D341Med (cell line): ENCODE results near the gene KRT84.
A peak's percentile ranks its signal among the peaks of the same experiment; 100 is the strongest.
"Not testable (repeated sequence)": the region's sequence is repeated elsewhere in the genome, so short reads cannot be mapped to it uniquely, and the experiment has no call there.

Experiments
- DNase-seq: peaks from one replicate; pipeline ENCODE4 v3.0.0; 2012; ENCODE audit warnings: low spot score

Gene KRT84

DNA sequence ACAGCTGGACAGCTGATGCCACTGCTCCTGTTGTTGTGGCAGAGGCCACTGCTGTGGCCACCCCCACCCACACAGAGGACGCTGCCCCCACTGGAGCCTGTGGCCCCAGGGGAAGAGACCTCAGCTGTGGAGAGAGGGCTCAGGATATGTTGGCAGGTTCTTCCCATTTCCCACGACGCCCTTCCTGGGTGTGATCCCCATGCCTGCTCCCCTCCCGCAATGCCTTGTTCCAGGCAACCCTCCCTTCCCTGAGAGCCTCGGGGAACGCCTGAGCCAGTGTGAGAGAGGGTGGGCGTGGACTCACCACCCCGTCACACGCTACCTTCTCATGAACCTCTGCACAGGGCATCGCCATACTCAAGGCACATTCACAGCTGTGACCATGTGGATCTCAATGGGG lies 26.4 kb upstream of the KRT84 start:
- DNase-seq = no peak

- DNase-seq = not testable (repeated sequence)
Observed at GRCh38 chr12:52410589-52411248, 25.3 kb upstream of the KRT84 start.

DNA sequence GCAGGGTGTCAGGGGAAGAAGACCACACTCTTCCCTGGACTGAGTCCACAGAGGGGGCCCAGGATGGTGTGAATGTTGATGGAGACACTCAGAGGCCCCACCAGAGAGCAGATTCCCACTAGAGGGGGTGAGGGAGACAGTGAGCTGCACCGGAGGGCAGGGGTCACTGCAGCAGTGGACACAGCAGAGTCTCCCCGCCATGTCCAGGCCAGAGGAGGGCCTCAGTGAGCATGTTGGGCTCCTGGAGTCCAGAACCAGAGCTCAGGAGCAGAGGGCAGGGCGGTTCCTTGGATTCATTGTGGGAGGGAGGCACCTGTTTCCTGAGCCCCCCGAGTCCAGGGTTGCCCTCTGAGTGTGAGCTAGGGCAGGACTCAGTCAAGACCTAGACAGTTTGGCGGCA lies 22.5 kb upstream of the KRT84 start:
- no peak for DNase-seq

- DNase-seq = no peak
Observed at GRCh38 chr12:52405922-52406385, 20.5 kb upstream of the KRT84 start, which contains the start of gene KRT82. TSS of gene KRT82 (minus strand) at chr12:52406335. CDS start at chr12:52406277, 58 bp downstream.

GRCh38 chr12:52404951-52405350 lies 19.5 kb upstream of the KRT84 start:
- DNase-seq = no peak

GRCh38 chr12:52403561-52403960 lies 18.1 kb upstream of the KRT84 start:
- no peak for DNase-seq

DNA sequence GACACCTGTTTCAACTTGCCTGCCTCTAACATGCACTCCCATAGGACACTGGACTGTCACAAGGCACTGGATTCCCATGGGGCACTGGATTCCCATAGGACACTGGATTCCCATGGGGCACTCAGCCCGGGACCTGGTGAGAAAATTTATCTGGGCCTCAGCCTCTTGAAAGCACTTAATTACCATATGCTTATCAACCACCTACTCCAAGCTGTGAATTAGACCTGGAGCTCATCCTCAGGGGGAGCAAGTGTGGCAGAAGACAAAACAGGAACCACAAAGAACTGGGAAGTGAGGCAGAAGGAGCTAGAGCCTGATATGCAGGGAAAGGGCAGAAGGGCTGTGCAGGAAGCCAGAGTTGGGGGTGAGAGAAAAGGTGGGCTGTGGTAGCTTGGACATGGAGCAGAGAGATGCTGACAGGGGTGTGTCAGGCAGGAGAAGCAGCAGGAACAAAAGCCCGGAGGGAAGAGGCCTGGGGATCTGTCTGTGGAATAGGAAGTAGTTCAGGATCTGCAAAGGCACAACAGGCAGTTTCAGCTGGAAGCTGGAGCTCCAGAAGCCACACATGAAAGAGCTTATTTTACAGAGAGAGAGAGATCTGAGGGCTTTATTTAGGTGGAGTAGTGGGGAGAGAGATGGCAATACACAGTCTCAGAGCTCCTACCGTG lies 17.6 kb upstream of the KRT84 start:
- DNase-seq = no peak

DNA sequence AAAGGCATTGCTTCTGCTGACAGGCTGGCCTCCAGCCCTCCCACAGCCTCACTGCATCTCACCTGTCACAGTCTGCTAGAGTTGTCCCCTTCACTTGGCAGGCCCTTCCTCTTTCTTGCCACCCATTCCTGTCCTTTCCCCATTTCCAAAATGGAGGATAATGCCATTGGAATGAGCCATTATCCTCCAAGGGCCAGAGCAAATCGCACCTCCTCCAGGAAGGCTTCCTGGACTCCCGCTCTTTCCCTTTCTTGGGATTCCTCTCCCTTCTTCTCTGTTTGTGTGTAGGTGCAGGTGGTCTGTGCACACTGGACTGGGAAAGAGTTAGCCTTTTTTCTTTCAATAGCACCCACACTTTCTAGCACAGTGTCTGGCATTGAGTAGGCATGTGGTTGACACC lies 16.9 kb upstream of the KRT84 start:
- DNase-seq = no peak

DNA sequence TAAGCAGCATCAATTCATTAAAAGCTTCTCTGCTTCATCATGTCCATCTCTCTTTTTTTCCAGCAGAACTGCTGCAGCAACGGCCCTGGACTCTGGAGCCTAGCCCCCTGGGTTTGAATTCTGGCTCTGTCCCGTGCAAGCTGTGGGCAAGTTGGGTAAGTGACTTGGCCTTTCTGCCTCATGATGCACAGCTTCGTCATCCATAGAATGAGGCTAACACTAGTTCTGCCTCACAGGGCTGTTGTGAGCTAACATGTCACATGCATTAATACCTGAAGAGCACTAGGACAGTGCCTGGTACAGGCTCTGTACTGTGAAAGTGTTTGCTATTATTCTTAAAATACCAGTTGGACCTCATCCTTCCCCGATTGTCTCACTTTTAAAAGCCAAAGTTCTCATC lies 16.5 kb upstream of the KRT84 start:
- no peak for DNase-seq

GRCh38 chr12:52401526-52401925 lies 16.1 kb upstream of the KRT84 start:
- DNase-seq = no peak

GRCh38 chr12:52400906-52401305 lies 15.5 kb upstream of the KRT84 start:
- no peak for DNase-seq

GRCh38 chr12:52399756-52400155 lies 14.3 kb upstream of the KRT84 start:
- no peak for DNase-seq

- no peak for DNase-seq
Observed at GRCh38 chr12:52398176-52398575, 12.7 kb upstream of the KRT84 start.

- no peak for DNase-seq
Observed at GRCh38 chr12:52396656-52397055, 11.2 kb upstream of the KRT84 start.

DNA sequence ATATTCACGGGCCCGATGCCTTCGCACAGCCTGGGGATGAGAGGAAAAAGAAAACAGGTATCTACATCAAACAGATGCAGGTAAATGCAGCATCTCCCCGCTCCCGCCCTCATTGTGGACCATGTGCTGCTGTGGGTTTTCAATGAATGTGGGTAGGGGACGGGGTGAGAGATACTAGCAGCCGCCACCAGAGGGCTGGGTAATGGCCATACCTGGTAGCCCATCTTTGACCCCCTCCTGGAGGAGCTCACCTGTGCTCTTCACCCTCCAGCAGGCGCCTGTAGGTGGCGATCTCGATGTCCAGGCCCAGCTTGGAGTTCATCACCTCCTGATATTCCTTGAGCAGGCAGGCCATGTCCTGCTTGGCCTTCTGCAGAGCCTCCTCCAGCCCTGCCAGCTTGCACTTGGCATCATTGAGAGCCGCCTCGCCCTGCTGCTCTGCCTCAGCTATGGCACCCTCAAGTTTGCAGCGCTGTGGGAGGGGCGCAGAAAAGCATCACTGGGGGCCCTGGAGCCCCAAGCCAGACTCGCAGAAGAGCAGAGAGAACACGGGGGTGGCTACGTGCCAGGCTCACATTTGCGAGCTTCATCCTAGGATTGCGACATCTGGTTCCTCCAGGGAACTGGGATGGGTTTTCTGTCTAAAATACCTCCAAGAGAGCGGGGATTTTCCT lies 10.4 kb upstream of the KRT84 start:
- no peak for DNase-seq

DNA sequence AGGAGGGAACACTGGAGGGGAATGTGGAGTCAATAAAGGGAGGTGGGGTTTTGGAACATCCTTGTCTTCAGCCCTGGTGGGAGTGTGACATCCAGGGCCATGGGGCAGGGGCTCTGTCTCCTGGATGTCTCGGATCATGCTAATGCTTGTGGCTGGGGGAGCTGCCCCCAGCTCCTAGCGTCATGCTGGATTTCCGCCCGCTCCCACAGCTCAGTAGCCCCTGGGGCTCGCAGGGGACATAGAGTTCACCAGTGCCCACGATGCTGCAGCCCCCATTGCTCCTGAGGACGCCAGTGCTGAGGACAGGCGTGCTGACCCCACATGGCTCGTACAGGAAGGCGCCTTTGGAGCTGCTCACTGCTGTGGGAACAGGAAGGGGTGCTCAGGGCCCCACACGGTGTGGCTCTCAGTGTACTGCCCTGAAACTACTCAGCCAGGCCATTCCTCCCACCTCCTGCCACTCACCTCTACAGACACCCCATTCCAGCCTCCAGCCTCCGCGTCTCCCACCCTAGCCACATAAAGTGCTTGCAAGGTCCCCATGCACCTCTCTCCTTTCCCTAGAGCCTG lies 9.5 kb upstream of the KRT84 start:
- no peak for DNase-seq

DNA sequence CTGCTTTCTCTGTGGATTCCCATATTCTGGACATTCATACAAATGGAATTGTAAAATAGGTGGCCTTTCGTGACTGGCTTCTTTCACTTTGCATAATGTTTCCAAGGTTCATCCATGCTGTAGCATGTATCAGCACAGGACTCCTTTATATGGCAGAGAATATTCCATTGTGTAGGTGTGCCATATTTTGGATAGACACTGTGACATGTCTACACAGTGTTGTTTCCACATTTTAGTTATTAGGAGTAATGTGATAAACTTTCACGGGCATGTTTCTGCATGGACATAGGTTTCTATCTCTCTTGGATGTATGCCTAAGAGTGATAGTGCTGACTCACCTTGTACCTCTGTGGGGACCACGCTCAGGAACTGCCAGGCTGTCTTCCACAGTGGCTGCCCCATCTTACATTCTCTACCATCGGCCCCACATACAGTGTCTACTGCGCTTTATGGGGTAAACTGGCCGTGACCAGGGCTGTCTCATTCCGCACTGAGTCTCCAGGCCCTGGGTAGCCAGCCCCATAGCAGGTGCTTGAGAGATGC lies 7.1 kb upstream of the KRT84 start:
- DNase-seq = no peak

DNA sequence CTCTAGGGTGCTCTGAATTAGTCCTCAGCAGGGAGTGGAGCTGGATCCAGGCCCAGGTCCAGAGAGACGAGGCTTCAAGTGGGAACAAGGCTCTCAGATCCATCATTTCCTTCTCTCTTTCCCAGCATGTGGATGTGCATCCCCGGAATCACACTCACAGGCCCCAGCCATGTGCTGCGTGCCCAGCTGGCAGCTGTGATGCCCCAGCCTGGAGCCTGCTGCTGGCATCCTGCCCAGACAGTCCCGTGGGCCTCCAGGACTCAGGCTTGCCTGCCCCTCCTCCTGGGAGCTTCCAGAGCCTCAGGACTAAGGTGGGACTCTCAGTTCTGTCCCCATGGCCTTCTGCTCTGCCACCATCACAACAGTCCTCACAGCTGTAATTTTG lies 6.2 kb upstream of the KRT84 start:
- DNase-seq = peak; percentile 88

- DNase-seq = peak; percentile 56
Observed at GRCh38 chr12:52390739-52391617, 5.5 kb upstream of the KRT84 start.

DNA sequence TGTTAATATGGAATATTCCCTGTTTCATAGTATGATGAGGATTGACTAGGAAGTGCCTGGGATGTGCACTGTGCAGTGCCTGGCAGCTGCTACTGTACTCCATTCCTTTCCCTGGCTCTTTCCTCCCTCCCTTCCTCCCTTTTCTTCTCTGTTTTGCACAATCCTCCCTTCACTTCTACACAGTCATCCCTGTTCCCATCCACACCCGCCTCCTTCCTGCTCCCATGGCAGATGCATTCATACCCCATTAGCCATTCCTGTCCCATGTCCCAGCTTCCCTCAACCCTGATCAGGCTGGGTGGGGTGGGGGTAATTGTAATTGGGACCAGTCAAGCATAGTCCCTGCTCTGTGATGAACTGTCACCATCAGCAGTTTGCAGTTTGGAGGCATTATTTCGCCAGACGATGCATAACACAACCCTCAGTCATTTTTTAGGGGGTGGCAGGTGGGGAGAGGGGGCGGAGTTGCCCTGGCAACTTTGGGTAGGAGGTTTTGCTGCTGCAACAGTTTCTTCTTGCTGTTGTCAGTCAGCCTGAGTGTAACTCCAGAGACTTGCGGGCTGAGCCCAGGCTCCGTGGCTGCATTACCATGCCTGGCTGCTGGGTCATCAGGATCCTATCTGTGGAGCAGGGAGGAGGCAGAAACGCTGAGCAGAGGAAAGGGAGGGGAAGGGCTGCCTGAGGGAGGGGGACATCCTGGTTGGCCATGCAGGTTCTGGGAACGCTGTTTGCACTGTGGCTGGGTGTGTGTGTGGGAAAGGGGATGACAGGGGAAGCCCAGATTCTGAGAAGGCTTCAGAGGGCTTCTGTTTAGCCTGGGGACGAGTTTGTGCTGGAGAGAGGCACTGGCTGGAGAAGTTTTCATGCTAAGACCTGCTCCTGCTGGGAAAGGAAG lies 4.1 kb upstream of the KRT84 start:
- DNase-seq = no peak

- DNase-seq = no peak
Observed at GRCh38 chr12:52387859-52388258, 2.4 kb upstream of the KRT84 start.
